ENCODE measurements around the gene SLC25A19.
A peak's percentile ranks its signal among the peaks of the same experiment; 100 is the strongest.

Gene SLC25A19

GRCh38 chr17:75231071-75231470, 58.2 kb downstream of the SLC25A19 start:
- TF ChIP-seq MYC (IDR thresholded peaks at IDR 0.05; ENCODE audit: low read depth, low read length) (no peak), POLR2A (IDR thresholded peaks at IDR 0.05; ENCODE audit: extremely low read depth, insufficient read length) (no peak), CTCF (IDR thresholded peaks at IDR 0.05; ENCODE audit: low read depth, low read length) (no peak)
- TF ChIP-seq, protein P1, sequence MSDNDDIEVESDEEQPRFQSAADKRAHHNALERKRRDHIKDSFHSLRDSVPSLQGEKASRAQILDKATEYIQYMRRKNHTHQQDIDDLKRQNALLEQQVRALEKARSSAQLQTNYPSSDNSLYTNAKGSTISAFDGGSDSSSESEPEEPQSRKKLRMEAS (IDR thresholded peaks at IDR 0.05; ENCODE audit: low read depth, low read length): no peak
- H3K4me3 ChIP-seq (ENCODE audit: low read depth, low read length): no peak overlapping the region
- DNase-seq (ENCODE audit: low read depth): no peak

GRCh38 chr17:75228847-75229246, 60.4 kb downstream of the SLC25A19 start:
- peak; percentile 61 for DNase-seq (ENCODE audit: low read depth)
- no peak overlapping the region for H3K4me3 ChIP-seq (ENCODE audit: low read depth, low read length)
- TF ChIP-seq CTCF (IDR thresholded peaks at IDR 0.05; ENCODE audit: low read depth, low read length): no peak
- no peak for TF ChIP-seq MYC (IDR thresholded peaks at IDR 0.05; ENCODE audit: low read depth, low read length)
- TF ChIP-seq, protein P1 (IDR thresholded peaks at IDR 0.05; ENCODE audit: low read depth, low read length): no peak
- TF ChIP-seq POLR2A (IDR thresholded peaks at IDR 0.05; ENCODE audit: extremely low read depth, insufficient read length): no peak

GRCh38 chr17:75228305-75228704, 60.9 kb downstream of the SLC25A19 start:
- no peak overlapping the region for H3K4me3 ChIP-seq (ENCODE audit: low read depth, low read length)
- TF ChIP-seq MYC (IDR thresholded peaks at IDR 0.05; ENCODE audit: low read depth, low read length) (no peak), POLR2A (IDR thresholded peaks at IDR 0.05; ENCODE audit: extremely low read depth, insufficient read length) (no peak), CTCF (IDR thresholded peaks at IDR 0.05; ENCODE audit: low read depth, low read length) (no peak)
- TF ChIP-seq, protein P1 (IDR thresholded peaks at IDR 0.05; ENCODE audit: low read depth, low read length): no peak
- DNase-seq (ENCODE audit: low read depth): peak; percentile 85

DNA sequence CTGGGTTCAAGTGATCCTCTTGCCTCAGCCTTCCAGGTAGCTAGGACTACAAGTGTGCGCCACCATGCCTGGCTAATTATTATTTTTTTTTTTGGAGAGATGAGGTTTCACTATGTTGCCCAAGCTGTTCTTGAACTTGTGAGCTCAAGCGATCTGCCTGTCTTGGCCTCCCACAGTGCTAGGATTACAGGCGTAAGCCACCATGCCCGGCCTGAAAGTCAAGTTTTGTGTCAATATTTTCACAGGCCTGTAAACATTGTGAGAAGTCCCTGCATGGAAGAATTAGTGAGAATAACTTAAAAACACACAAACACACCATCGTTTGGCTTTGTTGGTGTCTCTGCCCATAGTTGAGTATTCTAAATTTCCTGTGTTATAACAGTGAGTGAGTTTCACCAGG, 61.5 kb downstream of the SLC25A19 start:
- DNase-seq (ENCODE audit: low read depth): no peak
- TF ChIP-seq, protein P1 (IDR thresholded peaks at IDR 0.05; ENCODE audit: low read depth, low read length): no peak
- TF ChIP-seq POLR2A (IDR thresholded peaks at IDR 0.05; ENCODE audit: extremely low read depth, insufficient read length): no peak
- no peak for TF ChIP-seq MYC (IDR thresholded peaks at IDR 0.05; ENCODE audit: low read depth, low read length)
- TF ChIP-seq CTCF (IDR thresholded peaks at IDR 0.05; ENCODE audit: low read depth, low read length): no peak
- H3K4me3 ChIP-seq (ENCODE audit: low read depth, low read length): no peak overlapping the region

DNA sequence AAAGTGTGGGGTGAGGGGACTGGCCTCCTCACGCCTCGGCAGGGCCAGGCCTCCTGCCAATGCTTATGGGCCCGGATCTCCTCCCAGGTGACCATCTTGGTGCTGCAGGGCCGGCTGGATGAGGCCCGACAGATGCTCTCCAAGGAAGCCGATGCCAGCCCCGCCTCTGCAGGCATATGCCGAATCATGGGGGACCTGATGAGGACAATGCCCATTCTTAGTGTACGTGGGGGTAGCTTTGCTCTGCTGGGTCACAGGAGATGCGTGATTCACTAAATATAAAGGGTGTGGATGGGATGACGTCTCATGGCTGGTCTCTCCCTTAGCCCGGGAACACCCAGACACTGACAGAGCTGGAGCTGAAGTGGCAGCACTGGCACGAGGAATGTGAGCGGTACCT, 64.2 kb downstream of the SLC25A19 start:
- DNase-seq (ENCODE audit: low read depth): no peak
- no peak overlapping the region for H3K4me3 ChIP-seq (ENCODE audit: low read depth, low read length)
- no peak for TF ChIP-seq MYC (IDR thresholded peaks at IDR 0.05; ENCODE audit: low read depth, low read length)
- no peak for TF ChIP-seq CTCF (IDR thresholded peaks at IDR 0.05; ENCODE audit: low read depth, low read length)
- TF ChIP-seq, protein P1 (IDR thresholded peaks at IDR 0.05; ENCODE audit: low read depth, low read length): no peak
- no peak for TF ChIP-seq POLR2A (IDR thresholded peaks at IDR 0.05; ENCODE audit: extremely low read depth, insufficient read length)
